MV-4-11 (cell line): ENCODE results near the gene CLRN1.

Experiments
- DNase-seq: peaks from one replicate; lab custom pipeline; 2025; lab: John Stamatoyannopoulos, UW

The CLRN1 gene

DNA sequence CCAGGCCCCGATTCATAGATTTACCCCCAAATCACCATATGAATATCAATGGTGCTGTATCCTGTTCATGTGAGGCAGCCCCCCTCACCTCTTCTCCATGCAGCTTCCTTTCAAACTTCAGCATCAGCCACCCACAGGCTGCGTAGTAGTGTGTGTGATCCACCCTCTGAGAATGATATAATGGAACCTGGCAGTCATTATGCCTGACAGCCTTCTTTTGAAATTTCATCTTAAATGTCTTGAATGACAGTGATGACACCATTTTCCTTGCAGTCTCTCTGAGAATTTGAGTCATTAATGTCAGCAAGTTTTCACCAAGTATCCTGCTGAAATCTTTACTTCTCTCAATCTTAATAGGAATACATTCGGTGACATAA lies 3.5 kb upstream of the CLRN1 start:
- DNase-seq, result no peak

DNA sequence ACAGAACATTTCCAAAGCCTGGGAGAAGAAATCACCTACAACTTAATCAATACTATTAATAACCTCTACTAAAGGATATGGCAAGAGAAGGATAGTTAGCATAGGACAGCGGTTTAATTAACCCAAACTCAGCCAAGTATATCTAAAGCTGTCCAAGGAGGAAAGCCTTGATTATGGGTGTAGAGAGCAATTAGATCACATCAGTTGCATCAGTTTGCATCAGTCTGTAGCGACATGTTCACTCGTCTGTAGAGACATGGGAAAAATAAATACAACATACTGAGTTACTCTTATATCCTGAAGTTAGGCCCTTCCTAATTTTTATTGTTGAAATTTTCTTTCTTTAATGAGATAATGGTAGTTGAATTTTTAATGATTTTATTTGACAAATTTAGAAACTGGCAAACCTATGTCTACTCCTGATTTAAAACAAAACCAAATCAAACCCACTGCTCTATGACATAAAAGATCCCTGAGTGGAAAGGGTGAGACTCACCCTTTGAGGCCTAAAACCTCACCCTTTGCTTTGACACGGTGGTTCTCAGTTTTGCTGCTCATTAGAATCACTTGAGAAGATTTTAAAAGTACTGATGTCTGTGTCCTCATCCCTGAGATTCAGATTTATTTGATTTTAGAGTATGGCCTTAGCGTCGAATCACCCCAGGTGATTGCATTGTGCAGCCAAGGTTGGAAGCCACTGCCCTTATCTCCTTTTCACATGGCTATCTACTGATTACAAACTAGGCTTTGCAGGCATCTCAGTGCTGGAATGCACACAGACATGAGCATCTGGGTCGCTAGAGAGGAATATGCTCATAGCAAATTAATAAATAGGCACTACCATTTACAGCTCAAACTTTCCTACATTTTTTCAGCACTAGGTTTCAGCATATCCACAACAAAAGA lies 2.8 kb upstream of the CLRN1 start:
- no peak for DNase-seq

DNA sequence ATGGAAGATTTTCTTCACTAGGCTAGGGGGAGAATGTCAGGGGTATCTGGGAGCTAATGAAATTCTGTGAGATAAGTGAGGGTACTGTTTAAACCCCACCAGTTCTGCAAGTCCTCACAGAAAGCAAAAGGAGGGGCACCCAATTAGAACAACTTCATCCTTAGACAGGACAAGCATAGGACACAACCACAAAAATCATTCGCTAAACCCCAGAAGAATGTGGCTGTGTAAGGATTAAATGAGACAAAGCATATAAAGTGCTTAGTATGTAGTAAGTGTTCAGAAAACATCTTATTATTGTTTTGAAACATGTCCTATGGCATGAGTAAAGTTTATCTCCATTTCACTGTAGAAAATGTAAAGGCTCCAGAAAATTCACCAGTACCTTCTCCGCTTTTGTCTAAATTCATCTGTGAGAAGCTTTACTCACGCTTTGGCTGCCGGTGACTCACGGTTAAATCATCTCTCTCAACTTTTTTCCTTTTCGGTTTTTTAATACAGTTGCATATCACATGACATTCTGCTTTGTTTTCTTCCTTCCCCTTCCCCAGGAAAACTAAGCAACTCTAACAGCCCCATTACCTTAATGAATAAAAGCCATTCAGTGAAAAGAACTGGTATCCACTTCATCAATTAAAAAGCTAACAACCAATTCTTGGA lies 1.7 kb downstream of the CLRN1 start:
- no peak for DNase-seq

DNA sequence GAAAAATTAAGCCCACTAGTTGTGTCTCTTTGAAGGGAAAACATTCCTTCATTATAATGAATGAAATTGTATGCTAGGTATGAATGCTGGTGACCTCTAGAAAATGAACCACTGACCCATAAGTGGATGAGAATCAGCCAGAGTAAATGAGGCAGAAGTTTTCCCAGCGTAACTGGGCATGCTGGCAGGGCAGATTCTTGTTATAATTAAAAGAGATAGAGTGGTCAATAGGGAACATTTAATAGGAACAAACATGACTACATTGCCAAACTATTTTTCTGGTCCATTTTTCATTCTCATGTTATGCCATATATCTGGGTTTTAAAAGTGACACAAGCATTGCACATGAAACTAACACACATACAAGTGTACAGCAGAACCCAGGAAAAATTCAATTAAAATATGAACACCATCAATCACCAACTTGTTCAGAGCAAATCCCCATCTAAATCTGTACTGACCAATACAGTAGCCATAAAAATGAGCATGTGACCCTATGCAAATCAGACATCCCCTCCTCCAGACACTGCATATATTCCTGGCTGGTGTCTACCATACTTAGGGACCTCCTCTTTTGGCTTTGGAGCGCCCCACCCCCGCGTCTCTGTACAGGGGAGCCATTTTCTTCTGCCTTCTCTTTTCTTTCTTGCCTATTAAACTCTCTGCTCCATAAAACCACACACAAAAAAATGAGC lies 4.0 kb downstream of the CLRN1 start:
- no peak for DNase-seq

DNA sequence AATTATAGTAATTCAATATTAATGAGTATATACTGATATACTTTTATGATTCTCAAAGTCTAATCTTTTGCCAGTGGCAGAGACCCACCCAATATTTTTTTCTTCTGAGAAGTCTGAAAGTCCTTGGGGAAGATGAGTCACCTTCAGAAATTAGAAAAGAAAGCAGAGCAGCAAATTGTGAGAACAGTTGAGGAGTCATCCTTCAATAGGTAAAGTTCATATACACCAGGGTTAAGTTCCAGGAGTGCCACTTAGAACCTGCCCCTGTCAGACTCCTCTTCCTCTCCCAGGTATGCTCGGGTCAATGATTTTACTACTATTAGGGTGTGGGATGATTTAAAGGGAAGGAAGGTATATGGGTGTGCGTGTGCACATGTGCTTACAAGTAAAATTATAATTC lies 7.1 kb downstream of the CLRN1 start:
- DNase-seq, result no peak

DNA sequence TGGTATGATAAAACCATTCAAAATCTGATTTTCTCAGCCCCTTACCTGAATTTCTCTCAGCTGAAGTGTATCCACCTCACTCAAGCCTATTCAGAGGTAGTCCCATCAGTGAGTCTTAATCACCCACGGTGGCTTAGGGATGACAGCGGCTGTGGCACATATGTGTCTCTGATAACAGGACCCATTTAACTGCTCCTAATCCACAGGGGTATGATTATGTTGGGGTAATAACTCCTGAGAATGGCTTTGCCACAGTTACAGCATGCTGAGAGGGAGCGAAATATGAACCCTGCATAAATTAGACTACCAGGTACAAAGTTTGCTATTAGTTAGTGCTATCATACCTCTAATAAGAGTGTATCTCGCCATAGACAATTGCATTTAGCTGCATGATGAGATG lies 10.6 kb downstream of the CLRN1 start:
- DNase-seq, result no peak

DNA sequence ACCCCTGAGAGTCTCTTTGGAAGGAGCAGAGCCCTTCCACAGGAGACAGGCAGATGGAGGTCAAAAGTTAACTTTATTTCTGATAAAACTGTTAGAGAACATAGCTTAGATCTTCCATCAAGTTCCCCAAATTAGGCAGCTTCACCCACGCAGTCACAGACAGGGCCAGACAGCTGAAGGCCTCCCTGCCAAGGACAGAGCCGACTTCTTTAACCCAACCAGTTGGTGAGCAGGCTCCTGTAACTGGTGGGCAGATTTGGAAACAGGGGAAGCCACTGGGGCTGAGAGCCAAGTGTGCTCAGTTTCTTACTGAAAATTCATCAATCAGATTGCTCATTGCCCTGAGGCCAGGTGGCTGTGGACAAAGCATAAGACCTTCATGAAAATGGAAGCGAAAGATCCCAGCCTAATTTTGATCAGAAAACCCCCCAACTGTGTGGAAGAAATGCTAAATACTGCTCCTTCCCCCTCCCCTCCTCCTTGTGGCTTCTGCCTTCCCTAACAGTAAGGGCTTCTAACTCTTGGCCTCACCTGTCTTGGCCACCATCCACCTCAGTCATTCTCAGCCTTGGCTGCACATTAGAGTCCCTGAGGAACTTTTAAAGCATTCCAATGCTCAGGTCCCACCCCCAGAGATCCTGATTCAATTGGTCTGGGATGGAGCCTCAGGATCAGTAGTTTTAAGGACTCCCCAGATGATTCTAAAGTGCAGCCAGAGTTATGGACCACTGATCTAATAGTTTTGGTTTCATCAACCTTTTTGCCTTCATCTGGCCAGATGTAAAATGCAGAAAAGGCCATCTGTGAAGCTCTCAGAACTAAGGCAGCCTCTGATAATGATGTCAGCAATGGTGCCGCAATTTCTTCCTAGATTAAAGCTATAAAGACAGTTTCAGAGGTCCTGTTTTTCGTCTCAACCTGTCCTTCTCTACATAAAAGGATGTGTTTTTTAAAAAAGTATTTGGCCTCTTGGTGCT lies 11.5 kb downstream of the CLRN1 start:
- no peak for DNase-seq

DNA sequence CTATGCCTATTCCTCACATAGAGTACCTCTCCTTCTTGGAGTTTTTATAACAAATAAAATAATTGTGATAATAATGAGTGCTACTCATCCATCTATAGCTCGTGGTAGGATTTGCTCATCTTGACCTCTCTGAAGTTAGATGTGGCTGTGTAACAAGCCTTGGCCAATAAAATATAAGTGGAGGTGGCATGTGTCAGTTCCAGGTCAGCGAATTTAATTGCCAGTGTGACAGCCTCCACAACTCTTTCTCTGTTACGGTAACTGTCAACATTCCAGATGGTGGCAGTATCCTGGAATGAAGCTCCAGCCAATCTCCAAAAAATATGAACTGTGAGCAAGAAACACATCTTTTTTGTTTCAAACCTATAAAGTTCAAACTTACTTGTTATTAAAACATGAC lies 13.8 kb downstream of the CLRN1 start:
- no peak for DNase-seq

DNA sequence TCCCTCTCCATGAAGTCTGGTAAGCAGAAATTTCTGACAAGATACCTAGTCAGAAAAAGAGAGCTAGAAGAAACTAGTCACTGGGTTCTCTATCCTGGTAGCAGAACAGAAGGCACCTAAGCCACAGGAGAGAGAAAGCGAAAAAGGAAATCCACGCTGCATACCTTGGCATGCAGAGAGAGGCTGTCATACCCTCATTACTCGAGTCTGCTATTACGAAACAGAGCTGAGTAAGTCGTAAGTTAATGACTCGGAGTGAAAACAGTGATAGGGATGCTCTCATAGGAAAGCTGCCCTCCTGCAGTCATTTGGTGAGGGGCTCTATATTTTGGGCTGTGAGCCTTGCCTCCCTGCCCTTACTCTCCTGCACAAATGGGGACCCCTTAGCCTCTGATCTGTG lies 16.2 kb downstream of the CLRN1 start:
- no peak for DNase-seq

DNA sequence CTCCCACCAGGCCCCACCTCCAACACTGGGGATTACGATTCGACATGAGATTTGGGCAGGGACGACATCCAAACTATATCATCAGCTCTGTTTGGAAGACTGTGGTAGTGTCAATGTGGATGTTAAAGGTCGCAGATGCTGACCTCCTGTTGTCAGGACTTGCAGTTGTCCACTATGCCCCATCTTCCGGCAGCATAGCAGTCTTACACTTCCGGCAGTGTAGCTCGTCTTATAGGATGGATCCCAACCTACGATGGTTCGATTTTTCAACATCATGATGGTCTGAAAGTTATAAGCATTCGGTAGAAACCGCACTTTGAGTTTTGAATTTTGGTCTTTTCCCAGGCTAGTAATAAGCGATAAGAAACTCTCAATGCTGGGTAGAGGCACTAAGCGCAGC lies 20.6 kb downstream of the CLRN1 start:
- DNase-seq, result no peak

DNA sequence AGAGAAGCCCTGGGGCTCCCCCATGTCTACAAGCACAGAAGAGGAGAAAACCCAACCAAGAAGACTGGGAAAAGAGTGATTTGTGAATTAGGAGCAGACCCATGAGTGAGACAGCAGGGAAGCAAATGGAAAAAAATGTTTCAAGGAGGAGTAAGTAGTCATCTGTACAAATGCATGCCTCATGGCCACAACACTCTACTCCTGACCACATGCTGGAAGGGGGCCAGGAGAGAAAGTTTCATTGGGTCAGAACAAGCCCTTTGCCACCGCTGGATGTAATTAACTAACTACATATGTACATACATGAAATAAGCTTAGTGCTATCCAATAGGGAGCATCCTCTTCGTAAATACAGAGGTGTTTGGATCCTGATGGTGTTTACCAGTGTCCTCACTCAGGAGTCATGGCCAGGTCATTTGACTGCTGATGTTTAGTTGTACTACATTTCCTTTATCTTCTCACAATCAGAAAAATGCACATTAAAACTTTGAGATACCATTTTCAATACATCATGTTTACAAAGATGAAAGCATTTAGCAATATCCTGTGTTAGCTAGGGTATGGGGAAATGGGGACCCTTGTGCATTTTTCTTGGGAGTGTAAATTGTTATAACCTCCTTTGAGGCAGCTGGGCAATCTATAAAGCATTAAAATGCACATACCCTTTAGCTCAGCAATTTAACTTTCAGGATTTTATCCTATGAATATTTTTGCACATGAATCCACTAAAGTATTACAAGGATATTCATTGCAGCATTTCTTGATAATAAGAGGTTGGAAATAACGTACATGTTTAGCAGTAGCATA lies 27.1 kb downstream of the CLRN1 start:
- DNase-seq, result no peak

DNA sequence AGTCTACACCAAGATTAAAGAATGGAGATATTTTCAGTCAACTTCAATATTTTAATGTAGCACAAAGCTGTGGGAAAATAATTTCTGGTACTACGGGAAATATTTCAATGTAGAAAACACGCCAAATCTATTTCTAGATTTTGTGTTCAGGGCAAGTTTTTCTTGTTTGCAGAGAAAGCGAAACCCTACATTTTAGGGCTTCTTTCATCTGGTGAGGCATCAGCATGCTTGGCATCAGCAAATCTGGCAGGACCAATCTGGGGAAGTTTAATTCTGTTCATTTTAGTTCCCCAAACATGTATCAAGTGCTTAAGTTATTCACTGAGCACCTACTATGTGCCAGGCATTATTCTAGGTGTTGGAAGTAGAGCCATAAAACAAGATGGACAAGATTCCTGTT lies 30.3 kb downstream of the CLRN1 start:
- no peak for DNase-seq

DNA sequence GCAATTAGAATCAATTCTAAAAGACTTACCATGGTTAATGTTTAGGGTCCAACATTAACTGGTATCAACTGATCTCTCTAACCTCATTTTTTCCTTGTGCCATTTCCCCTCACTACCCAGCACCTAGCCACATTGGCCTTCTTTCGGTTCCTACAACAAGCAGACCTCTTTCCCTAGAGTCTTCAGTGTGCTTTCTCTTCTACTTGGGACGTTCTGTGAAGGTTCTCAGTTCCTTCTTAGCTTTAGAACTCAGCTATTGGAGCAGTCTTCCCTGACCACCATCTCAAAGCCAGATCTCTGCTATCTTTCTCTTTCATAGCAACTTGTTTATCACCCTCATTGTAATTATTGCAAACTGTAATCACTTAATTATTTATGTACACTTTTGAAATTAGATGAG lies 35.8 kb downstream of the CLRN1 start:
- peak; percentile 41 for DNase-seq

DNA sequence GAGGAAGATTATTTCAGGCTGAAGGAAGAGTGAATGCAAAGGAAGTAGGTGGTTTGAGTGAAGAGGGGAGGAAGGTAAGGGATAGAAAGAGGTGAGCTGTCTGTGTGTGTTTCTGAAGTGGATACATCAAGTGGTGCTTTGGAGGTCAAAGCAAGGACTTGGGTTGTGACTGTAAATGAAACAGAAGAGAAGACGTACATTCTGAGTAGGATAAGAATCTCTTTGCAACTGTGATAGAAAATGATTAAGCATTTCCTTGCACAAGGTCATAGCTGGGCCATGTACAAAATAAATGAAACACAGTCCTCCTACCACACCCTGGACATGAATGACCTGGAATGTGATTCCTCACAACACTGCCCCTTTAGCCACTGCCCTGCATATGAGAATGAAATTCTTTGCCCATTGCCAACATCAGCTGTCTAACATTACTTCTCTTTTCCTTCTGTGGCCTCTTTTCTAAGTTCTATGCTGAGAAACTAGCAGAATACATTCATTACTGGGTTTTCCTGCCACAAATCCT lies 39.0 kb downstream of the CLRN1 start:
- no peak for DNase-seq

DNA sequence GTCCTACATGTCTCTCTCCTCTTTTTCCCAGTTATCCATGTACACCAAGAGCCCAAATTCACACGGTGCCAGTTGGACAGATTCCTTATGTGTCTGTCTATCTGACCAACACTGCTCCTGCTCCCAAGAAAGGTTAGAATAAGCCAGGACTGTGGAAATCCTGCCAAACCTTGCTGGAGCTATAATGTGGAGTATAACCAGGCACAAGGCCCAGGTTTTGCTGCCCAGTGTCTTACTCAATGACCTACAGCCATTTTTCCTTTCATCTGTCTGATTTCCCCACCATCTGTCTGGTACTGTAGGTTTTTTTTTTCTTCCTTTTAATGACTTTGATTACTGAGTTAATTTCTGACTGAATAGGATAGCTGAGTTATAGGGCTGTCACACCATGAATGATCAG lies 40.8 kb downstream of the CLRN1 start:
- no peak for DNase-seq

DNA sequence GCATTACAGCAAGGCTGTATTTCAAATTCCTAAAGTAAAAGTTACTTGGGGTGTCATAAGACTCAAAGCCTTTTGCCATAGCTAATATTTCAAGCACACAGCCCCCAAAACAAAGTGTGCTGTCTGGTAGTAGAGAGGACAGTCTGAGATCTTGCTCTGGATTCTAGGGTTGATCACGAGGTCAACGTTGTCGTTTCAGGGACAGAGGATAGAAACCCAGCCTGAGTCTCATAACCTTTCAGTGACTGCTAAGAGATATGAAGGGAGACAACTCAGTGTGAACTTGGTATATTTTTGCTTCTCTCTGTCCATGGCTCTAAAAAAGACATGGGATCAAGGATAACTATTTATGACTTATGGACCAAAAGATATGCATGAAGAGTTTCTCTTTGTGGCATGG lies 41.7 kb downstream of the CLRN1 start:
- no peak for DNase-seq

DNA sequence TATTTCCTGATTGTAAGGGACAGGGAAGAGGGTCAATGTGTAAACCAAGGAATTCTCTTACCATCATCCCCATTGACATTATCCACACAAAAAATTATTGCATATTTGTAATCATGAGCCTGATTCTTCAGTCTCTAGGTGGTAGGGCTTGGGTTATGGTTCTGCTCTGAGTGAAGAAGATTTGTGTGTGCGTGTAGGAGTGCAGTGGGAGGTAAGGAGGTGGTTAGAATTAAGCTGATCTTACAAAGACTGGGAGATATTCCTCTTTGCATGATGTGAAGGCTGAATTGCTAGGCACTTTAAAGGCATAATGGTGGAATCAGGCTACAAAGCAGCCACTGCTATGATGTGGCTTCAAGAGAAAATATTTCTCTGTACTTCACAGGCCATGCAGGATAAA lies 44.3 kb downstream of the CLRN1 start:
- DNase-seq, result no peak

DNA sequence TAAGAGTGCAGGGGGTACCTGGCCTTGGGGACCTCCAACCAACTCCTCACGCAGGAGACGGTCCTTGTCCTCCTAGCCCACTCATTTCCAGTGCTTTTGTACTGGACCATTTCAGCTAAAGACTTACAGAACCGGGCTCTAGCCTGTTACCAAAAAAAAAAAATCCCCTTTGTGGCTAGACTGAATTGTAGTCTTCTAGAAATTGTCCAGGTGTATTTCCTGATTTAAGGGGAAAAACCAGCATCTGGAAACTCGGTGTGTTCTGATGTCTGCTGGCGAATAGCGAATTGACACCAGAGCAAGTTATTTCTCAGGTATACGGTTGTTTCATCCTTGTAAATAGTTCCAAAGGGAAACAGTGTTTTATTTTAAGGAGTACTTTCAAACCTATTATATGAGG lies 46.2 kb downstream of the CLRN1 start:
- no peak for DNase-seq

DNA sequence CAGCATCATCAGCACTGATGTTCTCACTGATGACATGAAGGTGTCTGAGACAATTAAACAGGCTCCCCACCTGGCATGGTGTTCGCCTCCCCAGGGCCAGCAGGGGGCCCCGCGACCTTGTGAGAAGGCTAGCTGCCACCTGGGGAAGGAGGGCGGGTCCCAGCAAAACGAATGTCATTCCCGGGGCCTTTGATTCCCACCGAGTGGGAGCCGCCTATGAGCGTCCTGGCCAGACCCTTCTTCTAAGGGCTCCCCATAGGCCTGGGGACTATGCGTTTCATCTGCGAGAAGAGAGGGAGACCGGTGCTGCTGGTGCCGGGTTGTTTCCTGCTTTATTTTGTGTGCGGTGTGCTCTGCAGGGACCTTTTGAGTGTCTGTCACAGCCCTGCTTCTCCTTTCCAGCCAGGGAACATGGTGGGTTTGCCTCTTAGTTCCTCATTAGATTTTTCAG lies 46.8 kb downstream of the CLRN1 start:
- peak; percentile 72 for DNase-seq

DNA sequence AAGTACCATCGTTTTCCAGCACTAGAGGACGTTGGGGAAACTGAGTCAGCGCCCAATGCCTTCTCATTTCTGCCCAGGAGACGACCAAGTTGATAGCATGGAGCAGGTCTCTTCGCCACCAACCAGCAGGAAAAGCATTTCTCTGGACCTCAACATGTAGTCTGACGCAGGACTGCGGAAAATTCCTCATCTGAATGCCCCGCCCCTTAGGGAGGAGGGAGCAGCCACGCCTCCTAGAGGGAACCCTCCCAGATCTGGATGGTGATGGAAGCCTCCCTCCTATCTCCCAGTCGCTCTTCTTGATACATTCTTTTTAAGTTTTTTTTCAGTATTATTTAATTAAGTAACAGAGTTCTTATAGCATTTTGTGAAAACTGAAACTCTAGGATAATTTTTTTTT lies 49.9 kb downstream of the CLRN1 start:
- DNase-seq, result no peak

DNA sequence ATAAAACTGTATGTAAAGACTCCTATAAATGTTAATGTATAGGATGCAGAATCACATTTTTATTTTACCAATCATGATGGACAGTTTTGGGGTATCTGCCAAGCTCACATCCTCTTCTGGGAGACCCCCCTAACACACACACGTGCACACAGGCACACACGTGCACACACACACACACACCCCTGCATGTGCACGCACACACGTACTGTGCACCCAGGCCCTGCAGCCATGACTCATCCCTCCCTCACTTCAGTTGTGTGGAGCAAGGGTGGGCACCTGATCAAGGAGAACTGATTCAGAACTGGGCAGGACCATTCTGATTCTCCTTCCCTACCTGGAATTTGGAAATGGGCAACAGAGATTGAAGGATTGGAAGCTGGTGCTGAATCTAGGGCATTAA lies 51.3 kb downstream of the CLRN1 start:
- DNase-seq, result no peak
